ENCODE results near the gene CYP26B1.

The CYP26B1 gene

GRCh38 chr2:72154386-72154975 lies 6.8 kb upstream of the CYP26B1 start:
- FAIRE-seq: no peak

GRCh38 chr2:72153924-72154323 lies 6.3 kb upstream of the CYP26B1 start:
- no peak for FAIRE-seq

- FAIRE-seq: no peak
These were observed 5.5 kb upstream of the CYP26B1 start for GRCh38 chr2:72153026-72153791.

DNA sequence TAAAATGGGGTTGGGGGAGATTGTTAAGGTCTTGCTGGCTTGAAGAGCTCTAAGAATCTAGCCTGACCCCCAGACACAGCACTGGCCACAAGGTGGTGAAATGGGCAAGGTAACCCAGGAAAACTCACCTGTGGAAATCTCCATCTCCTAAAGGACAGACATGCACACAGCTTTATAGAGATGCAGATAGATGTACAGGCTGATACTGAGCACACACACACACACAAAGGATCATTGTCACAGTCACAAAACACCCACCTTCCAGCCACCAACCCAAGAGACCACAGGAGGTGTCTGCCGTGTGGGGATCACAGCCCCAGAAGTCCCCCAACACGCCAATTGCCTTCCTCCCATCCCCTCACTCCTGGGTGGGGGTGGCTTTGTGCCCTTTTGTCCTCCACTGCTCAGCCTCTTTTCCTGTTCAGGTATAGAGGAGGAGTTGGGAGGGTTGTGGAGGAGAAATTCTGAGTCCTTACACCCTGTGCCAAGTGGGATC lies 3.2 kb upstream of the CYP26B1 start:
- FAIRE-seq: no peak

DNA sequence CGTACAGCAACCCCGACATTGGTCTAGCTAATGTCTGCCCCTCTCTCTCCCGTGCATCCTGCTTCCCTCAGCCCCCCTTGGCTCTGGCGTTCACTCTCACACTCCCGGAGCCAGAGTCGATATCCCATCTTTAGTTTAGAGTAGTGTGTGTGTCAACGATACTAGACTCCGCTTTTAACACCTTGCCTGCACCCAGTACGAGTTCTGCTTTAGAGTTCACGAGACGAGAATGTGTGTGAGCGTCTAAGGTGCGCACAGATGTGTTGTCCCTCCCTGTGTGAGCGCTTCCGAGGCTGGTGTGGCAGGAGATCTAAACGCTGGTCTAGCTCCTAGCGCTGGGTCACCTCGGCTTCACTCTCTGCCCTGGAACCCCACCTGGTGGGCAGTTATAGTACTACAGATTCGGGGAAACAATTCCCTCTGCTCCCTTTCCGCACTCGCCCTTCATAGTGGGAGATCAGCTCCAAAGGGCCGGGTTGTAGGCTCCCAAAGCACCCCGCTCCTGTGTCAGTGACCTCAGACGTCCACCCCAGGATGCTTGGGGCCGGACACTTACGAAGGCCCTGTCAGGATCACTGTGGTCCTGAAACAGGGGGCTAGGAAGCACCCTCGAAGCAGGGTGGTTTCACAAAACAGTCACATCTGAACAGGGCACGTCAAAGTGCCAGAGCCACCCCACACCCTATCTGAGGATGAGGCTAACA lies 2.6 kb upstream of the CYP26B1 start:
- FAIRE-seq: no peak

DNA sequence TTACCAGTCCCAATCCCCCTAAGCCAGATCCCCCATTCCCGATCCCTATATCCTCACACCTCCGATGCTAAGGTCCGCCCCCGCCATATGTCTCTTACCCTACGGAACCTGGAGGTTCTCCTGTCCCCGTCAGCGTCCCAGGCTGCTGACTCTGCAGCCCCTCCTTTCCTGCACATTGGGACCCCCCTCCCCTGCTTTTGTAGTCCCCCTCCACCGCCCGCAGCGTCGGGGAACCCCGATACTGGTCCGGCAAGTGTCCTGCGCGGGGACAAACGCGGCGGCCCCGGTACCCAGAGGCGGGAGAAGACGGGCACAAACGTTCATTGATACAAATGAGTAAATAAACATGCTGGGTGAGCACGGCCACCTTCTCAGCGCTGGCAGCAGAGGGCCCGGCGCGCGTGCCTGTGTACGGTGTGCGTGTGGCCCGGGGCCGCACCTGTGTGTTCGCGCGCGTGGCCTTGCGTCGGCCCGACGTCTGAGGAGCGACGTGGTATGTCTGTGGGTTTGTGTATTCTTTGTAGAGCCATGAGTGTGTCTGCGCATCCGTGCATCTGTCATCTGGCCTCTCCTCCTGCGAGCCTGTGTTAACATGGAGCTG lies 2.0 kb upstream of the CYP26B1 start:
- FAIRE-seq: no peak

DNA sequence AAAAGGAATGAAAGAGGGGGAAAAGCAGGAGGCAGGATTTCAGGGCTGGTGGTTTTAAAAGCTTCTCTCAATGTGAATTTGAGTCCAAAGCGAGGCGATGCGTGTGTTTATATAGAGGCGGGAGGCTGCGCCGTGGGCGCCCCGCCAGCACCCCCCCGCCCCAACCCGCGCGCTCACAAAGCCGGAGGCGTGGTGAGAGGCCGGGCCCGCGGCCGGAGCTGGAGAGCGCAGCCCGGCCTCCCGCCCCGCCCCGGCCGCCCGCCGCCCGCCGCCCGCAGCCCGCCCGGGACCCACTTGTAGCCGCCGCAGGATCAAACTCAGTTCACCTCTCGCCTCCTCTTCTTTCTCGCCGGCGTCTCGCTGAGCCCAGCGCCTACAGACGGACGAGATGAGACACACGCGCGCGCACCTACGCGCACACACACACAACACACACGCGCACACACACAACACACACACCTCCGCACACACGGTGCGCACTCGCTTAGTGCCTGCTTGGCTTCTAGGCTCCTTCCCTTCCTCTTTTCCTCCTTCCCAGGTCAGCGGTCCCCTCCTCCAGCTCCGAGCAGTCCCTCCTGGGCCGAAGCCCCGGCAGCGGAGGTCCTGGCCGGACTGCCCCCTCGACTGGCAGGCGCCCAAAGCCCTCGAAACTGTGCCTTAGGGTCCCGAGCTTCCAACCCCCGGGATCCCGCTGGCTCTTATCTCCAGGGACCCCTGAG lies 1.3 kb upstream of the CYP26B1 start:
- FAIRE-seq: no peak

- FAIRE-seq: no peak
These were observed 558 bp upstream of the CYP26B1 start for GRCh38 chr2:72148003-72148836.

DNA sequence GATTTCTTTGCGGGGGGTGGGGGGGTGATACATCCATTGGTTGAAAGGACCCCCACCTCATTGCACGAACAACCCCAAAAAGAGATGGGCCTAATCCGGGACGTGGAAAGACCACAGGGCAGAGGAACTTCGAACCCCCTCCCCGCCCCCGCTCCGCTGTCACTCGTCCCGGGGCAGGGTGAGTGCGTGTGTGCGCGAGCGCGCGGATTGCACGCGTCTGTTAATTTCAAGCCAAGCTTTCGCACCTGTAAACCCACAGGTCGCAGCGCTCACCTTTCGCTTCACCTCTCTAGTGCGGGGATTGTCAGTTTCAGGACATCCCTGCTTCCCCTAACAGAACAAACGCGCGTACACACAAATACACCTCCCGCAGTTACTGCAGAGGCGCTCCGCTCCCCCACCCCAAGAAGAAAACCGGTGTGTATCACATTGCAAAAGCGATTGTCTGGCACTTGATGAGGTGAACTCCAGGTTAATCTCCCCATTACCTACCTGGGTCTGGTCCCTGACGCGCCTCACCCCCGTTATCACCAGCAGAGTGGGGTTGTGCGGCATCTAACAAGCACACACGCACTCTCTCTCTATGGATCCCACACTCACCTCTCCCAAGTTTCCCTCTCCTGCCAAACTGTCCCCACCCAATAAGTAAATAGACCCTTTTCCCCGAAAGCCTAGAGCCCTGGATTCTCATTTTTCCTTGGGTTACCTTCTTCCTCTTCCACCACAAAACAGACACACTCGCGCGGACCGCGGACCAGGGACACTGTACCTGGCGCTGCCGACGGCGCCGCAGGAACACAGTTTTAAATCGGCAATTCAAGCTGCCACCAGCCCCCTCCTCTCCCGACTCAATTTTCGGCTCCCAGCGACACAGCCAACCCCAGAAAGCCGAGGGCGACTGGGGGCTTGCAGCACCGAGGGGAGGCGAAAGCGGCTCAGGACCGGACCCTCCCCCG lies 1.0 kb downstream of the CYP26B1 start:
- FAIRE-seq: no peak

DNA sequence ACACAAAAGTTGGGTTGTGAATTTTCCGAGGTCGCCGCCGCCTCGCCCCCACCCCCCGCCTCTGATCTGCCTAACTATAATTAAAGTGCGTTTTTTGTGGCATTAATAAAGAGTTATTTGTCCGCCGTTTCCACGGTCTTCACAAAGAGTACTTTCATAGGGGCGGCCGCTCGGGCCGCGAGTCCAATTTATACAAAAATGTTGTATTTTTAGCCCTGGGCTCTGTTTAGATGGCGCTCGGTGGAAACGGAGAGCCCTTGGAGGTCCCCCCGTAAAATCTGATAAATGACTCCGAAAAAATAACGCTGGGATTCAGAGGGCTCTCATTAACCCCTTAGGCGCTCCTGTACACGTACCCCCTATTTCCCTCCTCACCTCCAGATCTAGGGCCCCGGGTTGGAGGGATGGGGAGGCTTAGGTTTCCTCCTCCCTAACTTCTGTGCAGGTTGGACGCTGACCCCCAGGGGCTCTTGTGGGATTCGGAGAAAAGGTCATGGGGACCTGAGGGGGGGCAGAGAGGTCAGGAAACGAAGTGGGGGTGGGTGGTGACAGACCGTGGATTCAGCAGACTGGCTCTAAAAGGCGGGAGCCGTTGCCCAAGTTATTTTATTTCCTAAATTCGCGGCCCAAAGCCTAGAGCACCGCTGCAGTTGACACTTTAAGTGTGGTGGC lies 1.9 kb downstream of the CYP26B1 start:
- no peak for FAIRE-seq

DNA sequence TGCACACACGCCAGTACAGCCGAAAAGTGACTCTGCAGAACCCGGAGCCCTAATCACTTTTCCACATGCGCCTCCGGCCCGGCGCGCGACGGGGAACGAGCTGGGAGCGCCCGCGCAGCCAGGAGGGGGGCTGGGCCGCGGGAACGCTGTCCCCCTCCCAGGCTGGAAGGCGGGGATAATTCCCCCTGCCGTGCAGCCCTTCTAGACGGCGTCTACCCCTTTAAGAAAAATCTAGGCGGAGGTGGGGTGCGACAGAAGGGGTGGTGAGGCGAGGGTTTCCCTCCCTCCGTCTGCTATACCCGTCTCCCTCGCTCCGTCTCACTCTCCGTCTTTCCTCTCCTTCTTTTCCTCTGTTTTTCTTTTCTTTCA lies 2.4 kb downstream of the CYP26B1 start:
- FAIRE-seq: no peak

DNA sequence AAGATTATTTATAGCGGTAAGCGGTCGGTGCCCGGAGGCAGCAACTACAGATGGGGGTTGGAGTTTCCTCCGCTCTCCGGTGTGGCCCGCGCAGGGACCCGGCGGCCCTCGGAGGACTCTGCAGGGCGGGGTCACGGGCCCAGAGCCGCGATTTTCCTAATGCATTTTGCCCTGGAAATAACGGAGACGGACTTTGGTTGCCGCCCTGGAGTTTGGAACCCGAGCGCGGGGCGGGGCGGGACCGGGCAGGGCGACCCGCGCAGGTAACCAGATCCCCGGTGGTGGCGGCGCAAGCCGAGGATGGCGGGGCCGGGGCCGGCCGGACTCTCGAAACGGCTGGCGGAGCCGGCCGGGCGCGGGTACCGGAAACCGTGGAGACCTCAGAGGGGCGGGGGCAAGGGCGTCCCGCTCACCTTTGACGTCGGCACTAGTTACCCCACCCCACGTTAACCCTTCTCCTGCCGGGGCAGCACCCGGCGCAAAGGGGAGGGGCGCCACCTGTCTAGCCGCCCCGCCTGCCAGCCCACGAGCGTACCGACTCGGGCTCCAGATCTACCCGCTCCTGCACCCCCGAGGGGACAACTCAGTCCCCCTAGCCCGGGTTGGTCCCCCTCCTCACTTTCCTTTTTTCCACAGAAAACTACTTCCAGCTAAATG lies 2.9 kb downstream of the CYP26B1 start:
- no peak for FAIRE-seq

DNA sequence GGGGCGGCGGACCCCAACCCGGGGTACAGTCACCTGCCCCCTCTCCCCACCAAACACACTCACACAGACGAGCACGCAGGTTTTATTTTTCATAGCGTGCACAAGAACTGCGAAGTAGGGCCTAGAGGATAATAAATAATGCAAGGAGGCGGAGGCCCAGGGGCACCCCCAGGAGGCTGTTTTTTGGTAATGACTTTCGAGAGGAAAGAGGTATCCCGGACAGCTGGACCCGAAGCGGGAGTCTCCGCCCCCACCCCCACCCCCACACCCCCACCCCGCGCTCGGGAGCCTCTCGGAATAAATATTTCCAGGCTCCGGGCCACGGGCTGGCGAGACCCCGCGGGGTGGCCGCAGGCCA lies 3.4 kb downstream of the CYP26B1 start:
- no peak for FAIRE-seq

GRCh38 chr2:72143441-72144273 lies 4.0 kb downstream of the CYP26B1 start:
- FAIRE-seq: no peak

DNA sequence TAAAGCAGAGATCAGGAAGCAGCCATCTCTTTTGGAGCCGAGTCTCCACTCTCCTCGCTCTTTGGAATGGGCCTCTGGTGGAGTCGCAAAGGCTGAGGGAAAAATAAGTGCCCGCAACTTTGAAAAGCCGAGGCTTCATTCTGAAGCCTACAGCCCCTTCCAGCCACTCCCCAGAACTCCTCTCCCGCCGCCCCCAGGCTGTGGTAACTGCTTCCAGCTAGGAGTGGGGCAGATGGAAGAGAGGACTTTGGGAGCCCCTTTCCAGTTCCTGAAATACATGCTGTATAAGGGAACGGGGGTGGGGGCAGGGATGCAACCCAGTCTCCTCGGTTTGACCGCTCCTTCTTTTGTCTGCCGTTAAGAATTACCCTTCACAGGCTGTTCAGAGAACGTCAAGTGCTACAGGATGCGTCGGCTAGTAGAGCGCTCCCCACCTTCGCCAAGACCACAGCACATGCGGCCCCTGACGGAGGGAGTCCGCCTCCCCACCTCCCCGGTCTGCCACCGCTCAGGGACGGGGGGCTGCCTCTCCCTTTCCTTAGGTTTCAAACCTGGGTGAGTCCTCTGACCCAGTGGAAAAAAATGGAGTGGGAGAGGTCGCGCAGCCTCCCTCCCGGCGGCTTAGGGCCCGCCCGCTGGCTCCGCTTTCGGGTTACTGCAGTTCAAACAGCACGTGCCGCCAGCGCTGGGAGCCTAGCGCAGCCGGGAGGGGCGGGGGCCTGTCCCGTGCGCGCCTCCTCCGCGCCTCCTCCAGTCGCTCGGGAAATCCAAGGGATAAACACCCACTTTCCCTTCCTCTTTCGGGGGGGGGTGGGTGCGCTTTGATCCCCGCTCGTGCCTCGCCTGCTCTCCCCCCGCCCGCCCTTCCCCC lies 4.9 kb downstream of the CYP26B1 start:
- FAIRE-seq: no peak

GRCh38 chr2:72141881-72142451 lies 5.7 kb downstream of the CYP26B1 start:
- FAIRE-seq: no peak

- no peak for FAIRE-seq
These were observed 6.5 kb downstream of the CYP26B1 start for GRCh38 chr2:72141032-72141645.
